Ishikawa (cell line): Measurements from ENCODE around the gene TATDN2.

Source experiments
- CEBPB ChIP-seq: IDR thresholded peaks from 2 replicates; pipeline ENCODE4 v1.6.1; 2012
- CREB1 ChIP-seq: IDR thresholded peaks from 2 replicates; pipeline ENCODE4 v1.6.1; 2012; ENCODE audit warnings: low read depth
- EGR1 ChIP-seq: IDR thresholded peaks from 2 replicates; pipeline ENCODE4 v1.6.1; 2012
- EP300 ChIP-seq: IDR thresholded peaks from 2 replicates; pipeline ENCODE4 v1.6.1; 2012; ENCODE audit warnings: borderline replicate concordance
- FOXM1 ChIP-seq: IDR thresholded peaks from 2 replicates; pipeline ENCODE4 v1.6.1; 2012; ENCODE audit warnings: low read depth, borderline replicate concordance
- MAX ChIP-seq: IDR thresholded peaks from 2 replicates; pipeline ENCODE4 v1.6.1; 2012
- NFIC ChIP-seq: IDR thresholded peaks from 2 replicates; pipeline ENCODE4 v1.6.1; 2012
- RAD21 ChIP-seq: IDR thresholded peaks from 2 replicates; pipeline ENCODE4 v1.6.1; 2012; ENCODE audit warnings: low read depth
- REST ChIP-seq: IDR thresholded peaks from 2 replicates; pipeline ENCODE4 v1.6.1; 2012; ENCODE audit warnings: low read depth, mild to moderate bottlenecking
- TAF1 ChIP-seq: IDR thresholded peaks from 2 replicates; pipeline ENCODE4 v1.6.1; 2012; ENCODE audit warnings: low read depth, mild to moderate bottlenecking
- TCF12 ChIP-seq: IDR thresholded peaks from 2 replicates; pipeline ENCODE4 v1.6.1; 2012; ENCODE audit warnings: low read depth
- YY1 ChIP-seq: IDR thresholded peaks from 2 replicates; pipeline ENCODE4 v1.6.1; 2012; ENCODE audit warnings: low read depth

DNA sequence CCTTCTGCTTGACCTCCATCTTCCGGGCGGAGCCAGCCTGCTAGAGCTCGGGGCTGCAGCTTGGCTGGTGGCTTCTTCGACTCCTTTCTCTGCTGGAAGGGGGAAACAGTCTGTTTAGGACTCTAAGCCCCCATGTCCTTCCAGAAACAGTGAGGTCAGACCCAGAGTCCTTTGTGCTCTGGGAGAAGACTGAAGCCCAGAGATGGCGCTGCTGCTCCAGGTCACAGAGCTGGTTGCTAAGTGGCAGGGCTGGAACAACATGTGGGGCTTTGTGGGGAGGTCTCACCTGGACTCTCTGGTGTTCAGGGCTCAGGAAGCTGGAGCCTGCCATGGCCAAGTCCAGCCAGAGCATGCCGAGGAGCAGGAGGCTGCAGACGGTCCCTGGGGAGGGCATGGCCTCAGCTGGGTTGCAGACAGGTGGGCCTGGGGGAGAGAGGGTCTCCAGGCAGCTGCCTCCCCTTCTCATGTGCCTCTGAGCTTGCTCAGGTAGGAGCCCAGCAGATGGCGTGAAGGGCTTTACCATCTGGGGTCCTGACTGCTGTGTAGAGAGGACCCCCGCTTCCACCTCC lies 41.6 kb downstream of the TATDN2 start:
- no peak for TF ChIP-seq EP300
- no peak for TF ChIP-seq EGR1
- no peak for TF ChIP-seq REST
- TF ChIP-seq YY1 = no peak
- no peak for TF ChIP-seq TAF1
- TF ChIP-seq CREB1 = no peak
- TF ChIP-seq RAD21 = no peak
- no peak for TF ChIP-seq FOXM1
- TF ChIP-seq CEBPB = no peak
- no peak for TF ChIP-seq TCF12
- TF ChIP-seq MAX = no peak
- TF ChIP-seq NFIC = no peak
